GM10847 (cell line): ENCODE results near the gene P2RY12.

Experiments
- POLR2A ChIP-seq: IDR thresholded peaks from 2 replicates; pipeline ENCODE4 v1.6.1; 2011; ENCODE audit not compliant: insufficient read length; ENCODE audit errors: extremely low read depth

The P2RY12 gene

DNA sequence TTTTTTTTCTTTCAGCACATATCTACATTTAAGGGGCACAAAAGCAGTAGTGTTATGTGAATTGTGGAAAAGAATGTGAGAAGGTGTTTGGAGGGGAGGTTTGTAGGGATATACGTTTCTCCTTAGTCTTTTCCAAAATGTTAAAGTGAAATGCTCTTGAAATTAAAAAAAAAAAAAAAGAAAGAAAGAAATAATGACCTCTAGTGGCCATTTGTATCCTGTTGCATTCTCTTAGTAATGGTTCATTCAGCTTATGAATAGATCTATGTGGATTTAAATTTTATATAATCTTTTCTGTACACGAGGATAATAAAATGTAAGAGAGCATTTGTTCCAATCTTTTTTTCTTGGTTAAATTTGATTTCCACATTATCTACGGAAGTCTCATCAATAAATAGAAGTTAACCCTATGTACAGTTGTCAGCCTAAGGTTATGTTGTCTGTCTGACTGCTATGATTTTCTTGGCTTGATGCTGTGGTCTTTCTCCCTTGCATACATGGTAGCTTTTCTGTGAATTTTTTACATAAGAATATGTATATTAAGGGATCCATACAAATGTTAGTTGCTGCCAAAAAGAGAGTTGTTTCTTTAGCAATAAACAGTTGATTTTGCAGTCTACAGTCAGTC lies 56.9 kb downstream of the P2RY12 start:
- TF ChIP-seq POLR2A: no peak

DNA sequence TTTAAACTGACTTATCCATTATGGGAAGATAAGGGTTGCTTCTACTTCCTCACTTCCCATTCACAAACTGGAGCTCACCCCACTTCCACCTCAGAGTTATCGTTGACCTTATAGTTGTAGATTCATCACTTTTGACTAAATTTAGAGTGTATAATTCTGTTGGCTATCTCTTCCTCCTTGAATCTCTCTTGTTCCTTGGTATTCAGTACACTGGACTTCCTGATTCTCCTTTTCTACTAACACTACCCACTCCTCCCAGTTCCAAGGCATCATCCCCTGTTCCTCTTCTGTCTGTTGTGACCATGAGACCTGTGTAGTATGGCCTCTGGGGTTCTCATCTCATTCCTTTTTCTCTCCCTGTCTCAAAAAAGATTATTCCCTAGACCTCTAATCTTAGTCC lies 62.0 kb downstream of the P2RY12 start:
- TF ChIP-seq POLR2A: no peak

DNA sequence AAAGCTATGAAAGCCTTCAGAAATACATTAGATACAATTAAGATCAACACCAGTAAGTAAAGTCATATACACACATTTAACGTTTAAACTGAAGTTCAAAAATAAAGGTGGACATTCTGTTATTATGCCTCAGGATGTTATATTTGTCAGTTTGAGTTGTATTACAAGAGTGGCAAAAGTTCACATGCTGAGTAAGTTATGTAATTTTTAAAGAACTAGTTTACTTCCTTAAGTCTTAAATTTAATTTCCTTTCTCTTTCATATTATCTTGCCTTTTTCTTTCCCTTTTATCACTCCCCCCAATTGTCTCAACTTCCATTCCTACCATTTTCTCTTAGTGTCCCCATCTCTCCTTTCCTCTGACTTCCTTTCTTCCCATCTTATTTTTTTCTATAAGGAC lies 63.0 kb downstream of the P2RY12 start:
- no peak for TF ChIP-seq POLR2A

DNA sequence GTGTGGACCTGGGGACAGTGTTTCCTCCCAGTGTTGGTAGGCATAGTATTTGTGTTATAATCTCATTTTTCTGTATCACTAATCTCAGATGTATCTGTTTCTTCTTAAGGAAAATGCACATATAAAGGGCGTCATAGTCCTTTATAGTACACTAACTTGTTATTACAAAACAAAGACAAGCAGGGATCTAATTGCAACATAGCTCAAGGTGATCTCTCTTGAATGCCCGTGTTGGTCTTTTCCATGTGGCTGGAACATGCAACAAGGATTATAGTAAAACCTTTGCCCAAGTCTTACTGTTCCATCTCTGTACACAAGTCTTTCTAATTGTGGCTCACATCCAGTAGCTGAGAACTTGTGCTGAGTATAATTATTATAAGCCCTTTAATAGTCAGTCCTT lies 64.4 kb downstream of the P2RY12 start:
- no peak for TF ChIP-seq POLR2A

DNA sequence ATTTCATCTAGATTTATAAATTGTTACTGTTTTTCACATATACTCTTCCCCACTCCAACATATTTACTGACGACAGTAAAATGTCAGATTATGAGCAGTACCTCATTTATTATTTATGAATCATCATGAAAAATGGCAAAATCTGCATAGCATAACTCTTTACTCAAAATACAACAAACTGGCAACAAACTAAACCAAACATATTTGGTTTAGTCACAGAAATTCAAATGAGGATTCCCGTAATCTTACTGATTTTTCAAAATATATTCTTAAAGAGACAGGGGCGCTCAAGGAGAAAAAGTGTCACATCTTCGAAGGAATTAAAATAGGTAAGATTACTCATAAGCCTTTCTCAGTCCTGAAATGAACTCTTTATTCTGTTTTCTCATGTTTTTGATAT lies 64.9 kb downstream of the P2RY12 start:
- TF ChIP-seq POLR2A: no peak

DNA sequence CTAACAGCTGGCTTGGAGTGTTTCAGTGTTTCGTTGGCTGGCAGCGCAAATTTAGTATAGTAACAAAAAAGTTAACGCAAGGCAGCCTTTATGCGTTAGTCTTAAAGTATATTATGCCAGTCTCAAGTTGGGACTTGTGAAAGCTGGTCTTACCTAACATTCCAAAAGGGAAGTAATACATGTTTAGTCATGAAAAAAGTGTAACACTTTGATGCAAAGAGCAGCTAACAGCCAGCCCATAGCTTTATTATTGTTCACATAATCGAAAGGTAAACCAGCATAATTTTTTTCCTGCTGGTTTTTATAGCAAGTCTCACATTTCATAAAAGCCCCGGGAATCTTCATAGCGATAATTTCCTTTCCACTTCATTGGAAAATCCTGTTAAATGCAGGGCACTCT lies 65.6 kb downstream of the P2RY12 start:
- no peak for TF ChIP-seq POLR2A

DNA sequence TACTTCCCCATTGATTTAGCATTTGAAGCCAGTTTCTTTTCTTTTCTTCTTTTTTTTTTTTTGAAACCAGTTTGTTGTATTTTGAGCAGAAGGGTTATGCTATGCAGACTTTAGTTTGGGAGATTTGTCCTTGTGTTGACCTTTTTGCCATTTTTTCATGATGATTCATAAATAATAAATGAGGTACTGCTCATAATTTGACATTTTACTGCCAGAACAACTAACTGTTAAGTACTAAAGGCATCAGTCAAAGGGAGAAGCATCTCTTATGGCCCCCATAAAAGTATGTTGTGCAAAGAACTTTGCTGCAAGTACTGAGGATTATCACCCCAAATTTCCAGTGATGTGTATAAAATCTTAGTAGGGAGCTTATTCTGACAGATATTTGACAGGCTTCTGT lies 66.2 kb downstream of the P2RY12 start:
- TF ChIP-seq POLR2A: no peak

DNA sequence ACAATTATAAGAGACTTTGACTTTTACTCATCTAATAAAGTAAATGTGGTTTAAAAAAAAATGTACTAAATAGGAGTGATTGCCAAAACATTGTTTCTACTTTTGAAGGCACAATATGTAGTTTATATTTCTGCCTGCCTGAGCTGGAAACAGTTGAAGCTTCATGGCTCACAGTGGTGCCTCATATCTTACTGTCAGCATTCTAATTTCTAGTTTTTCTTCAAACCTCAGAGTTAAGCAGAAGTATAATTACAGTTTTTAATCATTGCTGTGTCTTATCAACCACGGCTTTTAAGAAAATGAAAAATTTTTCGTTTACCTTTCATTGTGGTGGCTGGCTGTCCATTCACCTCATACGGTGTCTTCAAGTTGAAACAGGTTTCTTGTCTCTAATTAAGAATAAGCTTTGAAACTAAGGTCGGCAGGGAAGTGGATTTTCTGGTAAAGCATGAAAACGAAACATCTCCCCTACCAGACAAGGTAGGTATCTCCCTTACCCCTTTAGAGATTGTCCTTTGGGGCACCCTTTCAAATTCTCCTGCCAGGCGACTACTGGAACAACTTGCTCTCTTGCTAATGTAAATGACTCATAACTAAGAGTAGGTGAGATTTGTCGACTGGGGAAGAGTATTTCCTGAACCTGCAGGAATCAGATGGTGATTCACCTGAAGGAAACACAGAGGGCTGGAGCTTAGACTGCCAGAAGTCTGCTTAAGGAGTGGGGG lies 68.1 kb downstream of the P2RY12 start, which contains the start of gene GPR87:
GPR87 (minus strand) TSS at position 554 of the 725 bp plus-strand sequence. CDS start 16,720 bp downstream, outside the sequence.
- TF ChIP-seq POLR2A: no peak

DNA sequence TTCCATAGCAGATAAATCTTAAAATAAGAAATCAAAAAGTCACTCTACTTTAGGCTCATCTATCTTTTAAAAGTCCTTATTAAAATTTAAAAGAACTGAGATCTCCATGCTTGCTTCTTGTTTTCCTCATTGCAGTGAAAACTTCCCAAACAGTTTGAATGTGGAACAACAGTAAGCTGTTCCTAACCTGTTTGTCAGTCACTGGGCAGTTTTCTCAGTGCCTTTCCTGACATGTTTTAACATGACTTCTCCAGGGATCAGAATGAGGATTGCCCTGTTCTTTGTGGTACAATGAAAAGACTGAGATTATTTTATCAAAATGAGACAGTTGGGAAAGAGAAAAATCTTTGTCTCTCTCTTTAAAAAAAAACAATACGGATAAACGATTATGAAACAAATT lies 68.7 kb downstream of the P2RY12 start:
- no peak for TF ChIP-seq POLR2A

DNA sequence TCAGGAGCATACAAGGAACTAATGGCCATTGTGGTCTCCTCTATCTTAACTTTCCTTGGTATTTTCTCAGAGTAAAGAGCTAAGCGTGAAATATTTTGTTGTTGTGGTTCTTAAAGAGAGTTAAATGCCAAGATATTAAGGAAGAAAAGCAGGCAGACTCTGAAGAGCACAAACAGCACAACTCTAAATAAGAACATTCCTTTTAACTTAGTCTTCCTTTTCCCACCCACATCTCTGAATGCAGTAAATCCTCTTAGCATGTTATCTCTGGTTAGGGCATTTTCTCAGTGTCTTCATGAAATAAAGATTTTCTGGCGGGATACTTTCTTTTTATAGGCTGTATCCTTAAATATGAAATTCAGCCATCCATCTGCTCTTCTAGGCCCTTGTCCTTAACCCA lies 69.4 kb downstream of the P2RY12 start:
- TF ChIP-seq POLR2A: no peak

DNA sequence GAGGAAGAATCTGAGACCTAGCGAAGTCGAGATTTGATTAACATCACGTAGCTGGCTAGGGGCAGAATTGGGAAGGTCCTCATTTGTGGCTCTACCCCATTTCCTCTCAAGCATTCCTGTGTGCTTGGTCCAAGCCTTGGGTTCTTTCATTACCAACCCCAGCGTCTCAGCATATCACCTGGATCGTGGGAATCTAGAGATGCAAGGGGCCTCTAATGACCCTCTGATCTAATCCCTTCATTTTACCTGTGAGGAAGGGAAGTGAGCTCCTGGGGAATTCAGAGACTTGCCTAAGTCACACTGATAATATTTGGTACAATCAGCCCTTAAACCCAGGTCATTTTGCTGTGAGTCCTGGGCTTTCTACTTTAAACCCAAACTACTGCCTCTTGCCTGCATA lies 70.0 kb downstream of the P2RY12 start:
- TF ChIP-seq POLR2A: no peak

DNA sequence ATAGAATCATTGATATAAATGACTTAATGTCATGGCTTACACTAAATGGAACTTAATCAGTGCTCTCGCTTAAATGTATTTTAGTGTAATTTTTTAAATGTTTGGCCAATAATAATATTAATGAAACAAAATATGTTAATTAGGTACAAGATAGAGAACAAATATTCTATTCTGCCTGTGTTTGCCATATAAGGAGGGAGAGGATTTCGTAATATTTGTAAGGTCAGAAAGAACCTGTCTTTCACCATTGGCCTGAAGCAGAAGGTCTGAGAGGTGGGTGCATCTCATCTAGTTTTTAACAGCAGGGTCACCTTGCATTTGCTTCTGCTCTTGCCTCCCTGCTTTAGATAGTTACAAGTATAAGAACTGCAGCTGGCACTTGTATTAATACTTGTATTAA lies 70.4 kb downstream of the P2RY12 start:
- no peak for TF ChIP-seq POLR2A

DNA sequence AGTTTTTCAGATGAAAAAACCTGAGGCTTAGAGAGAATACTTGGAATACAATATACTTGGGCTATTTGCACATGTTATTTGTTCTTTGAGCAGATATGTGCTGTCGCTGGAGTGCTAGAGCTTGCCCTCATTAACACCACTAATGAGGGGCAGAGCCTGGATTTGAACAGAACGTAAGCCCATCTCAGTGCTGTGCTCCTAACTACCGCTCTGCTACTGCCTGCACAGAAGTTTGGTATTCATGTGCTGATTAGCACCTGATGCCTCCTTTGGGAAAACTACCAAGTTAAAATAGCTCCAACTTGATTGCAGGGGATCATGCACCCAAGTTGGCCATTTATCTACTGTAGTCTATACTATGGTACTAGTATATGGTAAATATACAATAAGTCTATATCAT lies 71.6 kb downstream of the P2RY12 start:
- no peak for TF ChIP-seq POLR2A

DNA sequence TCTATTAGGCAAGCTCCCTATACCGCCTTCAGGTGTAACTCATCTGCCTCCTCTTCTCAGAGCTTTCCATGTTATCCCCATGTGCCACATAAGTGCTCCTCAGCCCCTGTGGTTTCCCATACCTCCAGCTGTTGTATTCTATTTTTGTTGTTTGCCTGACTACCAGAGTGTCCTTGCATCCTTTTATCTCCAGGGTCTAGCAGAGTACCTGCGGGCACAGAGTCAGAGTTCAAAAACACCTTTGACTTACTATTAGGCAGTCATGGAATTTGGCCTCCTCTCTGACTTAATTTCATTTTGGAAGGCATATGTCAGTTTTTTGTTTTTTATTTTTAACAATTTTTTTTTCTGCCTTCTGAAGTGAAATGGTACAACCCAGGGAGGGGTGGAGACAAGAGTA lies 75.0 kb downstream of the P2RY12 start:
- no peak for TF ChIP-seq POLR2A

DNA sequence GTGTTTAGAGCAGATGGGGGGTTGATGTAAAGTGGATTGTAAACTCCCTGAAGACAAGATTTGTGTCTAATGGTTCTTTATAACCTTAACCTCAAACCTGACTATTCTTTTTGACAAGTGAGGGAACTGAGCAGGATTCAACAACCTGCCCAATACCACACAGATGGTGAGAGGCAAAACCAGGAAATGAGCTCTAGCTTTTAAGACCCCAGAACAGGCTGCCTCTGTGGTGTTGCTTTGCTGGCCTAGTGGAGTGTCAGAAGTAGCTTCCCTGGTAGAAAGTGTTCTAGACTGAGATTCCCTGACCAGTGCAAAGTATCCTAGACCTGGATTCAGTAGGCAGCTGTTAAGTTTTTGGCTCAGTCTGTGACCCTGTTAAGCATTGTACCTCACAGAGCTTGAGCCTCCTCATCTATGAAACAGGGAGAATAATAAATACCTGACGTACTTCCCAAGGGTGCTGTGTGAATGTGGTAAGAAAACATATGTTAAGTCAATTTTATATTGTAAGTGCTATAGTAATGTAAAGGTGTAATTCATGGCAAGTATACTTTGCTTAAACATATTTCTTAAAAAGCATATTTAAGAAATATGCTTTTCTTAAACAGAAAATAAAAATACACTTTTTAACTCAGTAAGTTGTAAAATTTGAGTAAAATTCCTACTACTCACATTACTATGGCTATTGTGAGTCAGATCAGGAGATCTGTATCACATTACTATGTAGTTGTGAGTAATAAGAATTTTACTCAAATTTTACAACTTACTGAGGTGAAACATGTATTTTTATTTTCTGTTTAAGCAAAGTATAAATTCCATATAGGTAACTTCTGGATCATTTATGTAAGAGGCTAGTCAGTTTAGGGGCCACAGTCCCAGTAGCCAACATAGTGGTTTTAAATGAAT lies 76.7 kb downstream of the P2RY12 start:
- TF ChIP-seq POLR2A: no peak

DNA sequence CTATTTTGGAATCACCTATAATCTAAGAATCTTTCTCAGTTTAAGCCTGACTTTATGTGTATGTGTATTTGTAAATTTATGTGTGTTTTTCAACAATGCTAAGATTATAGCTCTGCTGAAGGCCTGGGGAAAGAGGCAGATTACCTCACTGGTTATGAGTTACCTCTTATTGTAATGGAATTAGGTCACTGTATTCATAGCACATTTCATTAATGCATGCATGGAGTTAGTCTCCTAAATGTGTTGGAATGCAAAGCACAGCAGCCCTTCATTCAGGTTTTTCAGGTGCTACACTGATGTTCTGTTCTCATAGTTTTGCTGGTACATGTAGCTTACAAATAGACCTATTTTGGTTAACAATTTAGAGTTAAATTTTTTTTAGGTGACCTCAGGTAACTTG lies 77.4 kb downstream of the P2RY12 start:
- TF ChIP-seq POLR2A: no peak
